ENCODE data around the gene BSG.

- no peak for TF ChIP-seq POLR2AphosphoS5 (IDR thresholded peaks at IDR 0.05)
- TF ChIP-seq POLR2A (IDR thresholded peaks at IDR 0.05): no peak
These were observed 19.7 kb downstream of the BSG start for GRCh38 chr19:592101-592500.

Measured in prostate gland (tissue), 1 donor.